Epithelial cell of alveolus of lung (primary cell): ENCODE data around the gene TM9SF1. TPM values are rescaled to one million over a fixed set of nuclear protein-coding genes. Genes with fewer than 3 reads are reported as not detected.

Source experiments
- total RNA-seq: library from RNA; depleted of rRNA; stranded (reverse); fragments of >200 nt; gene quantifications from 2 replicates; pipeline ENCODE4 v1.2.1, GENCODE V29; 2015

Gene TM9SF1, protein sequence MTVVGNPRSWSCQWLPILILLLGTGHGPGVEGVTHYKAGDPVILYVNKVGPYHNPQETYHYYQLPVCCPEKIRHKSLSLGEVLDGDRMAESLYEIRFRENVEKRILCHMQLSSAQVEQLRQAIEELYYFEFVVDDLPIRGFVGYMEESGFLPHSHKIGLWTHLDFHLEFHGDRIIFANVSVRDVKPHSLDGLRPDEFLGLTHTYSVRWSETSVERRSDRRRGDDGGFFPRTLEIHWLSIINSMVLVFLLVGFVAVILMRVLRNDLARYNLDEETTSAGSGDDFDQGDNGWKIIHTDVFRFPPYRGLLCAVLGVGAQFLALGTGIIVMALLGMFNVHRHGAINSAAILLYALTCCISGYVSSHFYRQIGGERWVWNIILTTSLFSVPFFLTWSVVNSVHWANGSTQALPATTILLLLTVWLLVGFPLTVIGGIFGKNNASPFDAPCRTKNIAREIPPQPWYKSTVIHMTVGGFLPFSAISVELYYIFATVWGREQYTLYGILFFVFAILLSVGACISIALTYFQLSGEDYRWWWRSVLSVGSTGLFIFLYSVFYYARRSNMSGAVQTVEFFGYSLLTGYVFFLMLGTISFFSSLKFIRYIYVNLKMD
- 67.5 and 79.2 TPM in 2 replicates for total RNA-seq

DNA sequence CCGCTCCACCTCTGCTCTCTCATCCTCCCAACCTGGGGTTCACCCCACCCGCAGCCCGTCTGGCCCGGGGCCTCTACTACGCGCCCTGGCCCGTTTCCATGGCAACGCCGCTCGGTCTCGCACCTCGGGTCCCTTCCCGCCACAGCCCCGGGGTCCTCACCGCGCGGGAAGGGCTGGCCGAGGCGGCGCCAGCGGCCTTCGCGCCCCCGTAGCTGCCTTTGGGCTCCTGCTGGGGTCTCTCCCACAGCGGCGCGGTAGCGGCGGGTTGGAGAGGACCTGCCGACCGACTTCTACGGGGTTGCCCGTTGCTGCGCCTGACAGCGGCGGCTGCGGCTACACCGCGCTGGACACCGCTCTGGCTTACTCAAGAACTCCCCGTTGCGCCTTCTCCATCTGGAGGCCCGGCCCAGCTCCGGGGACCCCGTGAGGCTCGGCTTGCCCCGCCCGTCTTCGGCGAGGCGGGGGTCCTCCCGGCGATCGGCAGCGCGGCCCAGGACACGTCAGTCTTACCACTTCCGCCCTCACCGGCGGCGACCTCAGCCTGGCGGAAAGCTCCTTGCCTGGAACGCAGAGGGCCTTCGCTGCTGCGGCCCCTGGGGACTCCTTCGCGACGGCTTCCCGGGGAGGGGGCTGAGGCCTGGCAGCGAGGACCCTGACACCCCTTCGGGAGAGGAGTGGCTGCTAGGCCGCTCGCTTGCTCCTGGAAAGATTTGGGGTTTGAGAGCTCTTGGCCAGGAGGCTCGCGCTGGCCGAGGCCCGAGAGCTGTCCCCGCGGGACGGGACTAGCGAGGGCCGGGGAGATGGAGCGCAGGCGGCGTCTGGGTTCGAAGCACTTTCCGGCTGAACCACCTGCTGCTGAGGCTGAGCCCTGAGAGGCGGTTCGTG is at the start of gene TM9SF1:
TSS of gene TM9SF1 (minus strand) at position 256 of the 885 bp plus-strand sequence. CDS start 422 bp downstream, outside the sequence.

DNA sequence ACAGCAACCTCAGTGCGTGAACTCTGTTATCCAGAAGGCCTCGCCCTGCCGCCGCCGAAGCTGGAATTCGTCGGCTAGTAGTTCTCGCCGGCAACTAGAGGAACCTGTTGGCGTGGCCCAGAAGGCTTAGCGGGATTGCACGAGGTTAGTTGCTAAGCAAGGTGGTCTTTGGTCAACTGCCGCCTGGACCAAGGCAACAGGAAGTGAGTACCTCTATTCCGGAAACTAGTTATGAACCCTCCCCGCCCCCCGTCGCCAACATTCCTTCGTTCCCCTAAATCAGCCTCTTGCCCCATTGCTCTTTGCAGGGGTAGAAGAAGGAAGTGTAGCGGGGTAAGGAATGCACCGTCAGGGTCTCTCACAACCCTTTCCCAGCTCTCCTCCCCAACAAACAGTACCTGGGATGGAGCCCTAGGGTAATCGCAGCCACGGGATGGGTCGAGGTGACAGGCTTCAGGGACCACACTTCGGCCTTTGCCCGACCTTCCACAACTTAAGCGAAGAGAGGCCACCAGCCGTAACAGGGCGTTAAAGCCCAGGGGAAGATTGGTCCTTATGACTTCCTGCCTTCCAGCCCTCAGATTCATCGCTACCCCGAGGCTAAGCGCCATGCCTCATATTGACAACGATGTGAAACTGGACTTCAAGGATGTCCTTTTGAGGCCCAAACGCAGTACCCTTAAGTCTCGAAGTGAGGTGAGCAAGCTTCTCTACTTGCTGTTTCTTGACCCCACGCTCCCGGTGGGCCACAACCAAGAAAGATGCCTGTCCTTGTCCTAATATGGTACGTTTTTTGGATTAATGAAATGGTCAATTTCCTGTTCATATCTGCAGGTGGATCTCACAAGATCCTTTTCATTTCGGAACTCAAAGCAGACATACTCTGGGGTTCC is 37.6 kb upstream of the TM9SF1 start, which contains the start of gene GMPR2:
TSS of gene GMPR2 (plus strand) at position 285 of the 893 bp plus-strand sequence. CDS start at position 610, 325 bp downstream.

GRCh38 chr14:24232121-24232644 is 36.9 kb upstream of the TM9SF1 start, which contains the start of gene NEDD8:
NEDD8 (minus strand) TSS chr14:24232367; CDS start chr14:24232267, 100 bp downstream.

GRCh38 chr14:24215495-24216344 is 20.5 kb upstream of the TM9SF1 start, which contains the start of gene MDP1:
MDP1 (minus strand) TSS chr14:24216066; CDS start chr14:24215955, 111 bp downstream.

DNA sequence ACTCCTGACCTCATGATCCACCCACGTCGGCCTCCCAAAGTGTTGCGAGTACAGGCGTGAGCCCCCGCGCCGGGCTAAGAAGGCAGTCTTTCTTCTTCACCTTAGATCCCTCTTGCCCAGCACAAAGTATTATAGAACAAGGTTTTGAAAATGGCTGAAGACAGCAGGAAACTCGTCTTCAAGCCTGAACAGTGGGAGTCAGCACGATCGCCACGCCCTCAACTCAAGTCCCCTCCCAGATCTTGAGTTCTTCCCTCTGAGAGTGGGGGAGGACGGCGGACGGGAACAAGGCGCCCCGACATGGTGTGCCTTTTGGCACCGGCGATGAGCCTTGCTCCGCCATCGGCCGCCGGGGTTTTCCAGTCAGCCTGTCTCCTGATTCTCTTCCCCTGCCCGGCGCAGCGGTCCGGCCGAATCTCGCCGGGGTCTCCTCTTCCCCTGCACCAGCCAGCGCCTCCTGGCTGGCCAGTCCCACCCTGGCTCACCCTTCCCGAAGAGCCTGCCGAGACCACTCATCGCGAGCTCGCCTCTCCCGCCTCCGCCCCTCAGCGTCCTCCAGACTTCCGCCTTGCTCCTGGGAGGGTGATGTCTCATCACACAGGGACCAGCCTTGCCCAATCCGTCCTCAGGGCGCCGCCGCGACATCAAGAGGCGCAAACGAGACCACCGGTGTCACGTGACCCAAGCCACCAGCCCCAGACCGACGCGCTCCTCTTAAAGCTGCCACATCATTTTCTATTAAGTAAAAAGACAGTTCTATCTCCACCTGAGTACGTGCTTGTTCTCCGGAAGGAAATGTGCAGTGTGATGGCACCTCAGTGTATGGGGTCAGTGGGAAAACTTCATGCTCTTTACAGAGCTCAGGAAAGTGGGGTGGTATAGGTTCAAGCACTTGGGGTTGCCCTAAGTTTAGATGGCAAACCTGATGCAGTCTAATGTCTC is 18.0 kb upstream of the TM9SF1 start, which contains the start of gene CHMP4A:
TSS of gene CHMP4A (minus strand) at position 565 of the 942 bp plus-strand sequence. CDS start at position 516, 49 bp downstream.

DNA sequence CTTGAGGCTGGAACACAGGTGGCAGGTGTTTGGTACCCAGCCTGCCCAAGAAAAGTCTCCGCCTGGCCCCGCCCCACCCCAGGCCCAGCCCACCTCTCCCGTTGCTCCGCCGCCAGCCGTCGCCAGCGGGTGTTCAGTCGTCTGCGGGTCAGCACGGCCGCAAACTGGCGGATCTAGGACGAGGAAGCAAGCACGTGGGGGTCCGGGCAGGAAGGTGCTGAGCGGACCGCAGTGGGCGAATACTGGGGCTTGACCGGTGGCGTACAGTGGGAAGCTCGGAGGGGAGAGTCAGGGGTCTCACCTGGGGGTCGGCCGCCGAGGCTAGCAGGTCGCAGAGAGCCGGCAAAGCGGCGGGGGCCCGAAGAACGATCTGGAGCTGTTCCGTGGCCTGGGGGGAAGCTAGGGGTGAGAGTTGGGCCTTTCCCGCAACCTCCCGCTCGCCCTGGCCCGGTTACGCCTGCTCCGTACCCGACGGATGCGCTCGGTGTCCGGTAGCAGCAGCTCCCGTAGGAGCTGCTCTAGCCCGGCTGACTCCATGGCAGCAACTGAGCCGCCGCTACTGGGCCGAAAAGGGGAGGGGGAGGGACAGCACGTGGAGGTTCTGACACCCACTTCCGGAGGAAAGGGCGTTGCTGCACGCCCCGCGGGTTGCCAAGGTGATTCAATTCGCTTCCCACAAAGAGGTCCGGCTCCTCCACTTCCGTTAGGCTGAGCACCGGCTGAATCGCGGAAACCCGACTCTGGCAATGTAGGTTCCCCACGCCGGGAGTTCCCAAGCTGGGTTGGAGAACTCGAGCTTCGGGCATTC is 6.8 kb downstream of the TM9SF1 start, which contains the start of gene IPO4:
TSS of gene IPO4 (minus strand) at position 566 of the 808 bp plus-strand sequence. CDS start at position 537, 29 bp downstream.

DNA sequence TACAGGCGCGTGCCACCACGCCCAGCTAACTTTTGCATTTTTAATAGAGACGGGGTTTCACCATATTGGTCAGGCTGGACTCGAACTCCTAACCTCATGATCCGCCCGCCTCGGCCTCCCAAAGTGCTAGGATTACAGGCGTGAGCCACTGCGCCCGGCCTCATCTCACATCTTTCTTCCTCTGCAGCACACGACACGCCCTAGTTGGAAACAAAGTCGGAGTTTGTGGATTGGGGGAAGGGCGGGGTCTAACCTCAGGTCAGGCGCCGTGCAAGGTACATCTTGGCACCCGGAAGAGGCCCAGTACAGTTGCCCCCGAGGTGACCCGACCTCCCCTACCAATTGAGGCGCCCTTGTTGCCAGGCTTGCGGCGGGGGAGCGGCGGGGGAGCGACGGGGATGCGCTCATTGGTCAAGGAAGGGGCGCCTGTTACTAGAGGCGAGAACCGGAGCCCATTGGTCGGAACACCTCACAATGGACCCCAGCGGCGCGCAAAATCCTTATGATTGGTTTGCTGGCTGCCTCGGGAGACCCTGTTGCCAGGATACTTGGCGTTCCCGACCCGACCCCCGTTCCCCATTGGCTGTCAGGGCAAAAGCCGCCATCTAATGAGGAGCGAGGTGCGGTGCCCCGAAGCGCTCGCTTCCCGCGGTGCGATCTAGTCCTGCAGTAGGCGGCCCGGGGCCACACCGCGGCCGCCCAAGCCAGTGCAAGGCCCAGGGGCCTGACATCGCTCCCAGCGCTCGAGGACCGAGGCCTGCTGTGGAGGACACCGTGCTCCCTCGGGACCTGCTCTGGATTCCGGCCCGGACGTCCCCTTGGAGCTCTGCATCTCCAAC is 23.6 kb downstream of the TM9SF1 start, which contains the start of gene REC8:
TSS of gene REC8 (plus strand) at position 659 of the 839 bp plus-strand sequence. CDS start 473 bp downstream, outside the sequence.

DNA sequence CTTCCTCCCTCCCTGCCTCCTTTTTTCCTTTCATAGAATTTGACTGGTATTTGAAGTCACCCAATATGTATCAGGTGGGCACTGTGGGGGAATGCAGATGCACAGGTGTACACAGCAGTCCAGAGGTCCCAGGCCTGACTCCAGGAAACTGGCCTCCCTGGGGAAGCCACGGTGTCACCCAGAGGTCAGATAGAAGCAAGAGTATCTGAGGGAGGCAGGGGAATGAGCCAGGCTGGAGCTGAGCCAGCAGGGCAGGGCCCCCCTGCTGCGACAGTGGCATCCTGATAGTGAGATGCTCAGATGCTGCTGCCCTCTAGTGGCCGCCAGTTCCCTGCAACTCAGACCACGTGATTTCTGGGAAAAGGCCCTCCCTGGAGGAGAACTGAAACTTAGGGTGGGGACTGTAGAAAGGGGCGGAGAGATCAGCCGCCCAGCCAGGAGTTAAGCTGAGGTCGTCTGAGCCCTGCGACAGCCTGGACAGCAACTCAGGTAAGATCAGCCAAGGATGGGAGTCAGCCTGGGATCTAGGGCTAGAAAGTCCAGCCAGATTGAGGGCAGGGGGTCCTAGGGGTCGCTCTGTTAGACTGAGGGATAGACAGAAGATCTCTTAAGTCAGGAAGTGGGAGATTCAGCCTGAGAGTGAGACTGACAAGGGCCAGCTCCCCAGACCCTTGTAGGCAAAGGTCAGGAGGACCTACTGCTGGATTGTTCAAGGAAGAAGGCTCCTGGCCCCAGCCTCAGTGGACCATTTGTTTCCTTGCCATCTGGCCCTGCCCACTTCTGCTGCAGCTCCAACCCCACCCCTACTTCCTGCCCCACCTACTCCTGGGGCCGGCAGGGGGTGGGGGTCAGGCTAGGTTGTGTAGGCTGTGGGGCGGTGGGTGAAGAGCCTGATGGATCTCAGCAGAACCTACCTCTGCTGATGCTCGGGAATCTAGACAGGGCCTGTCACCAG is 34.1 kb downstream of the TM9SF1 start, which contains the start of gene IRF9:
TSS of gene IRF9 (plus strand) at position 416 of the 955 bp plus-strand sequence. CDS start 880 bp downstream, outside the sequence.

DNA sequence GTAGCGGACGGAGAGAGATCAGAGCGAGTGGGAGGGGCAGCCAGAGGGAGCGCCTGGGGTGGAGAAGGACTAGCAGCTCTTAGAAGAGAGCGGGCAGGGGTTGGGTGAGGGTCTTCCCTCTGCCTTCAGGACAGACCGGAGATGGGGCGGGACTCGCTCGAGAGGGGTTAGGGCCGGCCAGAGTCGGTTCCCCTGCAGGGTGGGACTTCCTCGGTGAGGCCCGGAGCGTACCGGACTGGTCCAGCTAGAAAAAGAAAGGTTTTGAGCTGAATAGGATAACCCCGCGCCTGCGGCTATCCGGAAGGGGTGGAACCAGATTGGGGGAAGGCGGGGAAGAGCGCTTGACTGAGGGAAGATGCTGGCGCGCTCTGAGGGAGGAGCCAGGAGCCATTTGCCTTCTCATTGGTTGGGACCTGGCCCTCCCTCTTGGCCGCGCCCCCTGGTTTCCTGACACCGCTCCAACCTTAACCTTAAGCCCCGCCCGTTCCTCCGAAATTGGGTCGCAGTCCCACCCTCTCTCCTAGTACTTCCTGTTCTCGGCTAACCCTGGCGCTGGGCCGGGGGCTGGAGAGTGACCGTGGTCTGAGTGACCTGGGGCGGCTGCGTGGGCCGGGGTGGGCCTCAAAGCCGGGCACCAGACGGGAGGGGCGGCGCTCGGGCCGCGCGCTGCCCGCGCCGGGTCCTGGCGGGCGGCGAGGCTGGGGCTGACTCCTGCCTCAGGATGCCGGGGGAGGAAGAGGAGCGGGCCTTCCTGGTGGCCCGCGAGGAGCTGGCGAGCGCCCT is 48.1 kb downstream of the TM9SF1 start, which contains the start of gene RNF31:
TSS of gene RNF31 (plus strand) at position 521 of the 783 bp plus-strand sequence. CDS start at position 722, 201 bp downstream.

GRCh38 chr14:24146453-24146977 is 48.7 kb downstream of the TM9SF1 start, which contains the start of gene PSME2:
PSME2 (minus strand) TSS chr14:24146610; CDS start chr14:24146581, 29 bp downstream.

DNA sequence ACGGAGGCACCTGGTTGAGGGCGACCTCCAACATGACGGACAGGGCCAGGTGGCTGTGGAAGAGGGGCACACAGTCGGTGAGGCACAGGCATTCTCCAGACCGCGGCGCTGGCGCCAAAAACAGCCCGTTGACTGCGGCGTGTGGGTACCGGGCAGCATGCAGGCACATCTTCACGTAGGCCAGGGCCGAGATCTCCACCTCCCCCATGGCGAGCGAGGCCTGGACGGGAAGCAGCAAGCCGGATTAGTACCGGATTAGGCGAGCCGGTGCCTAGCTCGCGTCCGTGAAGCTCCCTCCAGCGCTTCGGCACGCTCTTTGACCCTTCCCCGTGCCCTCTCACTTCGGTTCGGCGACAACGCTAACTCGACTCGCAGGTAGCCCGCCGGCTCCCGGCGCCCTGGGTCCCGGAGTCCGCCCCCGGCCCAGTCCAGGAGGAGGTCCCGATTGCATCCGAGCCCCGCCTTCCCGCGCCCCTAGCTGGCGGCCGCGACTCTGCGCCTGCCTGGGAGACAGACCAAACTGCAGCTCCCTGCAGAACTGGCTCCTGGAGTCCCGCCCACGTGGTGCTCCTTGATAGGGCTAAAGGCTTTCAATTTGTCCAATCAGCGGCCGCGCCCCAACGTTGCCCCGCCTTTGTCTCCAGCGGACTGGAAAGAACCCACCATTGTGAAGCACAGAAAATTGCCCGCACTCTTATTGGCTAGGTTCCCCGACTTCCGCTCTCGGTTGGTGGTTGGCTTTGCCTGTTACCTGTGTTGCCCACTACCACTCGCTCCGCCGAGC is 54.0 kb downstream of the TM9SF1 start, which contains the start of gene EMC9:
TSS of gene EMC9 (minus strand) at position 495 of the 784 bp plus-strand sequence. CDS start at position 208, 287 bp downstream.

